SK-N-SH treated with all-trans-retinoic acid at 6 μM for 48 hours (cell line): ENCODE results near the gene SLC35F6.

Source experiments
- ATAC-seq: fragments of 200-7000 bp; cut with Tn5 transposase; 3 replicates; pipeline ENCODE4 v1.9.1; 2020; ENCODE audit warnings: mild to moderate bottlenecking, moderate library complexity
- BACH2 ChIP-seq: fragments of 250-450 bp; sonication (Bioruptor Pico); IDR thresholded peaks from 2 replicates; pipeline ENCODE4 v1.9.0; 2021; ENCODE audit warnings: mild to moderate bottlenecking, borderline replicate concordance
- ESRRG ChIP-seq: fragments of 250-450 bp; sonication (Bioruptor Pico); IDR thresholded peaks from 2 replicates; pipeline ENCODE4 v1.6.1; 2021; ENCODE audit warnings: mild to moderate bottlenecking
- GLIS3 ChIP-seq: fragments of 250-450 bp; sonication (Bioruptor Pico); IDR thresholded peaks from 2 replicates; pipeline ENCODE4 v1.5.0; 2020; ENCODE audit warnings: mild to moderate bottlenecking, moderate library complexity
- OSR1 ChIP-seq: fragments of 250-450 bp; sonication (Bioruptor Pico); IDR thresholded peaks from 2 replicates; pipeline ENCODE4 v1.8.0; 2022; ENCODE audit warnings: moderate library complexity, mild to moderate bottlenecking, inconsistent platforms
- PPARA ChIP-seq: fragments of 250-450 bp; sonication (Bioruptor Pico); IDR thresholded peaks from 2 replicates; pipeline ENCODE4 v1.5.0; 2020; ENCODE audit warnings: mild to moderate bottlenecking, borderline replicate concordance
- RARB ChIP-seq: fragments of 250-450 bp; sonication (Bioruptor Pico); IDR thresholded peaks from 2 replicates; pipeline ENCODE4 v1.8.0; 2021; ENCODE audit warnings: mild to moderate bottlenecking, moderate library complexity
- SNAI2 ChIP-seq: fragments of 250-450 bp; sonication (Bioruptor Pico); IDR thresholded peaks from 2 replicates; pipeline ENCODE4 v1.5.0; 2020; ENCODE audit warnings: mild to moderate bottlenecking, moderate library complexity
- TCF4 ChIP-seq: fragments of 250-450 bp; sonication (Bioruptor Pico); IDR thresholded peaks from 2 replicates; pipeline ENCODE4 v1.8.0; 2021; ENCODE audit warnings: mild to moderate bottlenecking, moderate library complexity, borderline replicate concordance
- TOX ChIP-seq: fragments of 250-450 bp; sonication (Bioruptor Pico); IDR thresholded peaks from 2 replicates; pipeline ENCODE4 v1.8.0; 2021; ENCODE audit warnings: mild to moderate bottlenecking, moderate library complexity, borderline replicate concordance
- TSHZ2 ChIP-seq: fragments of 250-450 bp; sonication (Bioruptor Pico); IDR thresholded peaks from 2 replicates; pipeline ENCODE4 v1.5.0; 2020; ENCODE audit warnings: mild to moderate bottlenecking, moderate library complexity
- ZC3H10 ChIP-seq: fragments of 250-450 bp; sonication (Bioruptor Pico); IDR thresholded peaks from 2 replicates; pipeline ENCODE4 v1.5.1; 2021; ENCODE audit warnings: mild to moderate bottlenecking, moderate library complexity
- ZFP3 ChIP-seq: fragments of 250-450 bp; sonication (Bioruptor Pico); IDR thresholded peaks from 2 replicates; pipeline ENCODE4 v1.5.0; 2020; ENCODE audit warnings: mild to moderate bottlenecking, moderate library complexity
- ZFP30 ChIP-seq: fragments of 450-650 bp; formaldehyde crosslinking; IDR thresholded peaks from 2 replicates; pipeline ENCODE4 v1.5.0; 2022; ENCODE audit warnings: mild to moderate bottlenecking, moderate library complexity
- ZNF565 ChIP-seq: fragments of 450-650 bp; formaldehyde crosslinking; conservative IDR thresholded peaks from 2 replicates; pipeline ENCODE4 v1.5.0; 2020; ENCODE audit warnings: low read depth, mild to moderate bottlenecking, moderate library complexity
- ZNF70 ChIP-seq: fragments of 450-650 bp; formaldehyde crosslinking; IDR thresholded peaks from 2 replicates; pipeline ENCODE4 v1.5.0; 2020; ENCODE audit warnings: mild to moderate bottlenecking, moderate library complexity
- ZNF8 ChIP-seq: fragments of 450-650 bp; formaldehyde crosslinking; IDR thresholded peaks from 2 replicates; pipeline ENCODE4 v1.5.0; 2020; ENCODE audit warnings: mild to moderate bottlenecking, moderate library complexity
- TF ChIP-seq, protein P1 (sequence below): fragments of 250-450 bp; sonication (Bioruptor Pico); IDR thresholded peaks from 2 replicates; pipeline ENCODE4 v1.8.0; 2020; ENCODE audit warnings: mild to moderate bottlenecking, moderate library complexity, borderline replicate concordance
- TF ChIP-seq, protein P2 (sequence below): fragments of 250-450 bp; sonication (Bioruptor Pico); IDR thresholded peaks from 2 replicates; pipeline ENCODE4 v1.5.1; 2020; ENCODE audit warnings: low read depth, mild to moderate bottlenecking, moderate library complexity
- TF ChIP-seq, protein P3 (sequence below): fragments of 250-450 bp; sonication (Bioruptor Pico); IDR thresholded peaks from 2 replicates; pipeline ENCODE4 v1.5.1; 2021; ENCODE audit warnings: mild to moderate bottlenecking, moderate library complexity

Gene SLC35F6

DNA sequence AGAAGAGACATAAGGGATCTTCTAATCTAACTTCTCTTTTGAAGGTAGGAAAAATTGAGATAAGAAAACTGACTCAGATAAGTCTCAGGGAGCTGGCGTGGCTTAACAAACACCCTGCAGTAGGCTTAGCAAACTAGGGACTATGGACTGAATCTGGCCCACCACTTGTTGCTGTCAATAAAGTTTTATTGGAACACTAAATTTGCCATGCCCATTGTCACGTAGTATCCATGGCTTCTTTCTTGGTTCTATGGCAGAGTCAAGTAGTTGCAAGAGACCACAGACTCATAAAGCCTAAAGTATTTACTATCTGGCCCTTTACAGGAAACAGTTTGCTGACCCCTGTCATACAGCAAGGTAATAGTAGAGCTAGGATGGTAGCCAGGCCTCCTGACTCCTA is 47.3 kb upstream of the SLC35F6 start:
- ATAC-seq, result no peak
- TF ChIP-seq GLIS3 (CRISPR knock-in tag) (no peak), ZFP3 (CRISPR knock-in tag) (no peak), ESRRG (CRISPR knock-in tag) (no peak), PPARA (no peak), TCF4 (no peak), BACH2 (no peak), ZNF565 (no peak), OSR1 (CRISPR knock-in tag) (no peak), ZC3H10 (CRISPR knock-in tag) (no peak), ZFP30 (CRISPR knock-in tag) (no peak), RARB (no peak), TOX (CRISPR knock-in tag) (no peak)
- TF ChIP-seq, protein P1, sequence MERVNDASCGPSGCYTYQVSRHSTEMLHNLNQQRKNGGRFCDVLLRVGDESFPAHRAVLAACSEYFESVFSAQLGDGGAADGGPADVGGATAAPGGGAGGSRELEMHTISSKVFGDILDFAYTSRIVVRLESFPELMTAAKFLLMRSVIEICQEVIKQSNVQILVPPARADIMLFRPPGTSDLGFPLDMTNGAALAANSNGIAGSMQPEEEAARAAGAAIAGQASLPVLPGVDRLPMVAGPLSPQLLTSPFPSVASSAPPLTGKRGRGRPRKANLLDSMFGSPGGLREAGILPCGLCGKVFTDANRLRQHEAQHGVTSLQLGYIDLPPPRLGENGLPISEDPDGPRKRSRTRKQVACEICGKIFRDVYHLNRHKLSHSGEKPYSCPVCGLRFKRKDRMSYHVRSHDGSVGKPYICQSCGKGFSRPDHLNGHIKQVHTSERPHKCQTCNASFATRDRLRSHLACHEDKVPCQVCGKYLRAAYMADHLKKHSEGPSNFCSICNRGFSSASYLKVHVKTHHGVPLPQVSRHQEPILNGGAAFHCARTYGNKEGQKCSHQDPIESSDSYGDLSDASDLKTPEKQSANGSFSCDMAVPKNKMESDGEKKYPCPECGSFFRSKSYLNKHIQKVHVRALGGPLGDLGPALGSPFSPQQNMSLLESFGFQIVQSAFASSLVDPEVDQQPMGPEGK (CRISPR knock-in tag), result no peak
- TF ChIP-seq, protein P2, sequence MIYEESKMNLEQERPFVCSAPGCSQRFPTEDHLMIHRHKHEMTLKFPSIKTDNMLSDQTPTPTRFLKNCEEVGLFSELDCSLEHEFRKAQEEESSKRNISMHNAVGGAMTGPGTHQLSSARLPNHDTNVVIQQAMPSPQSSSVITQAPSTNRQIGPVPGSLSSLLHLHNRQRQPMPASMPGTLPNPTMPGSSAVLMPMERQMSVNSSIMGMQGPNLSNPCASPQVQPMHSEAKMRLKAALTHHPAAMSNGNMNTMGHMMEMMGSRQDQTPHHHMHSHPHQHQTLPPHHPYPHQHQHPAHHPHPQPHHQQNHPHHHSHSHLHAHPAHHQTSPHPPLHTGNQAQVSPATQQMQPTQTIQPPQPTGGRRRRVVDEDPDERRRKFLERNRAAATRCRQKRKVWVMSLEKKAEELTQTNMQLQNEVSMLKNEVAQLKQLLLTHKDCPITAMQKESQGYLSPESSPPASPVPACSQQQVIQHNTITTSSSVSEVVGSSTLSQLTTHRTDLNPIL (CRISPR knock-in tag), result no peak

GRCh38 chr2:26717362-26717761 is 46.7 kb upstream of the SLC35F6 start:
- no peak for ATAC-seq
- TF ChIP-seq ZNF565 (no peak), TSHZ2 (CRISPR knock-in tag) (0 out of 2 replicates have a peak, but pooled peaks have one; percentile 20), TCF4 (peak; percentile 73; the same call in 1 of the 2 replicates)

GRCh38 chr2:26718949-26719686 is 45.0 kb upstream of the SLC35F6 start:
- ATAC-seq, result no peak
- peak; percentile 88 for TF ChIP-seq ZFP3 (CRISPR knock-in tag)
- no peak for TF ChIP-seq PPARA

- ATAC-seq, result peak; percentile 72
- TF ChIP-seq ZNF70 (CRISPR knock-in tag), result no peak
- TF ChIP-seq TCF4, result no peak
- no peak for TF ChIP-seq ZNF8 (CRISPR knock-in tag)
- no peak for TF ChIP-seq TOX (CRISPR knock-in tag)
- no peak for TF ChIP-seq SNAI2 (CRISPR knock-in tag)
- no peak; the same call in 1 of the 2 replicates for TF ChIP-seq ZFP3 (CRISPR knock-in tag)
- no peak for TF ChIP-seq ZFP30 (CRISPR knock-in tag)
- no peak for TF ChIP-seq RARB
- TF ChIP-seq, protein P3, sequence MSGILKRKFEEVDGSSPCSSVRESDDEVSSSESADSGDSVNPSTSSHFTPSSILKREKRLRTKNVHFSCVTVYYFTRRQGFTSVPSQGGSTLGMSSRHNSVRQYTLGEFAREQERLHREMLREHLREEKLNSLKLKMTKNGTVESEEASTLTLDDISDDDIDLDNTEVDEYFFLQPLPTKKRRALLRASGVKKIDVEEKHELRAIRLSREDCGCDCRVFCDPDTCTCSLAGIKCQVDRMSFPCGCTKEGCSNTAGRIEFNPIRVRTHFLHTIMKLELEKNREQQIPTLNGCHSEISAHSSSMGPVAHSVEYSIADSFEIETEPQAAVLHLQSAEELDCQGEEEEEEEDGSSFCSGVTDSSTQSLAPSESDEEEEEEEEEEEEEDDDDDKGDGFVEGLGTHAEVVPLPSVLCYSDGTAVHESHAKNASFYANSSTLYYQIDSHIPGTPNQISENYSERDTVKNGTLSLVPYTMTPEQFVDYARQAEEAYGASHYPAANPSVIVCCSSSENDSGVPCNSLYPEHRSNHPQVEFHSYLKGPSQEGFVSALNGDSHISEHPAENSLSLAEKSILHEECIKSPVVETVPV (CRISPR knock-in tag), result no peak
- no peak for TF ChIP-seq PPARA
- no peak for TF ChIP-seq OSR1 (CRISPR knock-in tag)
- no peak for TF ChIP-seq GLIS3 (CRISPR knock-in tag)
Observed at GRCh38 chr2:26720322-26721114, 43.6 kb upstream of the SLC35F6 start.
